Activated T-helper 2 cell treated with anti-CD3 and anti-CD28 coated beads, Interferon-gamma antibody, Interleukin-2, Interleukin-4, amounts not matched to agents 10 μg/mL and 5 μg/mL and 100 μg/mL, durations not matched to agents 14 hours and 24 hours and 36 hours (primary cell): ENCODE measurements around the gene ZNF681. TPM values are rescaled to one million over a fixed set of nuclear protein-coding genes. Genes with fewer than 3 reads are reported as not detected.
"Not testable (repeated sequence)": the region's sequence is repeated elsewhere in the genome, so short reads cannot be mapped to it uniquely, and the experiment has no call there.

Experiments used
- DNase-seq: peaks from one replicate; pipeline ENCODE4 v3.0.0; 2021; ENCODE audit warnings: low spot score
- H3K27ac Mint-ChIP-seq: one replicate; pipeline ENCODE4 v1.8.0; 2021; ENCODE audit warnings: mixed read lengths
- H3K27me3 Mint-ChIP-seq: one replicate; pipeline ENCODE4 v1.8.0; 2021; ENCODE audit warnings: low read depth, mixed read lengths
- H3K36me3 Mint-ChIP-seq: one replicate; pipeline ENCODE4 v1.8.0; 2021; ENCODE audit warnings: low read depth, mixed read lengths
- H3K4me1 Mint-ChIP-seq: one replicate; pipeline ENCODE4 v1.8.0; 2021; ENCODE audit warnings: low read depth, mixed read lengths
- H3K4me3 Mint-ChIP-seq: one replicate; pipeline ENCODE4 v1.8.0; 2021; ENCODE audit warnings: low read depth, mild to moderate bottlenecking, moderate library complexity, mixed read lengths
- H3K9me3 Mint-ChIP-seq: one replicate; pipeline ENCODE4 v1.8.0; 2021; ENCODE audit warnings: mixed read lengths
- intact Hi-C: fragments of 100-400 bp; cut with micrococcal nuclease; formaldehyde crosslinking; loops from one replicate; pipeline ENCODE4 v1.15.1; 2023
- total RNA-seq: library from RNA; stranded (reverse); gene quantifications from 2 replicates; pipeline ENCODE4 v1.2.3, GENCODE V29; 2022

ZNF681 gene
- total RNA-seq, 1 donor from 2014 or later: 3.5 TPM

- no peak for DNase-seq
- H3K27ac Mint-ChIP-seq: no peak overlapping the region
- H3K4me1 Mint-ChIP-seq: no peaks in the 10 kb centered on the region
- no peak overlapping the region for H3K4me3 Mint-ChIP-seq
- no peaks in the 10 kb centered on the region for H3K36me3 Mint-ChIP-seq
- H3K9me3 Mint-ChIP-seq: peaks cover 20% of the 10 kb centered on the region
- intact Hi-C loops: no loop called here
- no peaks in the 10 kb centered on the region for H3K27me3 Mint-ChIP-seq
Measured at GRCh38 chr19:23709347-23709746, 49.3 kb downstream of the ZNF681 start.

DNA sequence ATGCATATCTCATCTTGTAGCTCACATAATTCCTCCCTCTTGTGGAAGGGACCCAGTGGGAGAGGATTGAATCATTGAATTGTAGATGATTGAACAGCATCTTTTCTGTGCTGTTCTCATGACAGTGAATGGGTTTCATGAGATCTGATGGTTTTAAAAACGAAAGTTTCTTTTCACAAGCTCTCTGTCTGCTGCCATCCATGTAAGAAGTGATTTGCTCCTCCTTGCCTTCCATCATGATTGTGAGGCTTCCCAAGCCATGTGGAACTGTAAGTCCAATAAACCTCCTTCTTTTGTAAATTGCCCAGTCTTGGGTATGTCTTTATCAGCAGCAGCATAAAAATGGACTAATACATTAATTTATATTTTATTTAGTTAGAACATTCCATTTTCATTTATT, 52.0 kb downstream of the ZNF681 start:
- no peaks in the 10 kb centered on the region for H3K36me3 Mint-ChIP-seq
- H3K9me3 Mint-ChIP-seq: peaks cover 34% of the 10 kb centered on the region
- H3K4me3 Mint-ChIP-seq: no peak overlapping the region
- H3K27me3 Mint-ChIP-seq: no peaks in the 10 kb centered on the region
- no peak overlapping the region for H3K27ac Mint-ChIP-seq
- DNase-seq: no peak
- no peaks in the 10 kb centered on the region for H3K4me1 Mint-ChIP-seq
- intact Hi-C loops: no loop called here

GRCh38 chr19:23699521-23699860, 59.2 kb downstream of the ZNF681 start:
- H3K4me3 Mint-ChIP-seq: no peak overlapping the region
- no peaks in the 10 kb centered on the region for H3K36me3 Mint-ChIP-seq
- DNase-seq: no peak
- no peak overlapping the region for H3K27ac Mint-ChIP-seq
- H3K27me3 Mint-ChIP-seq: no peaks in the 10 kb centered on the region
- no peaks in the 10 kb centered on the region for H3K4me1 Mint-ChIP-seq
- intact Hi-C loops: no loop called here
- peaks cover 67% of the 10 kb centered on the region for H3K9me3 Mint-ChIP-seq

DNA sequence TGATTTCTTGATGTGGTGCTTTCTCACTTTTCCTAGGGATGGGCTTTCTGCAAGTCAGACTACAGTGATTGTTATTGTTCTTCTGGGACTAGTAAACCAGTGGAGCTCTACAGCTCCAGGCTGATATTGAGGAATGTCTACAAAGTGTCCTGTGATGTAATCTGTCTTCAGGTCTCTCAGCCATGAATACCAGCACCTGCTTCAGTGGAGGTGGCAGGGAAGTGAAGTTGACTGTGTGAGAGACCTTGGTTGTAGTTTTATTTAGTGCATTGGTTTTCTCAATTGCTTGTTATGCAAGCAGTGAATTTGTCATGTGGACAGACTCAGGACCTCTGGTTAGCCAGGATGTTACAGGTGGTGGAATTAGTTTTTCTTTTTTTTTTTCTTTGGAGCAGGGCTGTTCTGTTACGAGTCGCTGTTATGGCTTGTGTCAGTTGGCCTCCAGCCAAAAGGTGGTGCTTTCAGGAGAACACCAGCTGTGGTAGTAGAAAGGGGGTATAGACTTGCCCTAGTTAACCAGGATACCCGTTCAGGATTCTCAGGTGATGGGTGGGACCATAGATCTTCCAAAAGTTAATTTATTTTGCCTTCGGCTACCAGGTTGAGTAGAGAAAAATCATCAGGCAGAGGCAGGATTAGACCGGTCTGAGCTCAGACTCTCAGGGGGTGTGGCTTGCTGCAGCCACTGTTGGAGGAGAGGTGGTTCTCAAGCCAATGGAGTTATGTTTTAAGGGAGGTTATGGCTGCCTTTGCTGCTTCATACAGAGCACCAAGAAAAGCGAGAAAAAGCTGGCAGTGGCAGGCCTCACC, 59.8 kb downstream of the ZNF681 start:
- intact Hi-C loops: no loop called here
- DNase-seq: no peak
- H3K4me1 Mint-ChIP-seq: no peaks in the 10 kb centered on the region

GRCh38 chr19:23692937-23693336, 65.8 kb downstream of the ZNF681 start:
- H3K27ac Mint-ChIP-seq, H3K4me3 Mint-ChIP-seq, H3K4me1 Mint-ChIP-seq, intact Hi-C loops, H3K36me3 Mint-ChIP-seq, DNase-seq, H3K27me3 Mint-ChIP-seq: not testable (repeated sequence)
- H3K9me3 Mint-ChIP-seq: peaks cover 42% of the 10 kb centered on the region

More for the DNA sequence above, 59.8 kb downstream of the ZNF681 start:
- H3K36me3 Mint-ChIP-seq: no peaks in the 10 kb centered on the region
- H3K27me3 Mint-ChIP-seq: no peaks in the 10 kb centered on the region
- H3K27ac Mint-ChIP-seq: no peak overlapping the region
- H3K9me3 Mint-ChIP-seq: peaks cover 65% of the 10 kb centered on the region
- no peak overlapping the region for H3K4me3 Mint-ChIP-seq

Other genes with a start within 250 kb of the ZNF681 start
- 17.1 and 17.7 TPM in 2 replicates for gene ZNF675, start 71.7 kb downstream of the ZNF681 start, total RNA-seq
- 10.3 and 11.6 TPM in 2 replicates for gene ZNF726, start 156.0 kb upstream of the ZNF681 start, total RNA-seq